VCaP (cell line): Measurements from ENCODE around the gene SGCA.

Experiments used
- H3K27ac ChIP-seq: fragments of 450-650 bp; 2 replicates; pipeline ENCODE4 v1.5.1; 2017
- CTCF ChIP-seq: fragments of 450-650 bp; conservative IDR thresholded peaks from 2 replicates; pipeline ENCODE4 v1.5.1; 2017; ENCODE audit warnings: mild to moderate bottlenecking, moderate library complexity

Gene SGCA

DNA sequence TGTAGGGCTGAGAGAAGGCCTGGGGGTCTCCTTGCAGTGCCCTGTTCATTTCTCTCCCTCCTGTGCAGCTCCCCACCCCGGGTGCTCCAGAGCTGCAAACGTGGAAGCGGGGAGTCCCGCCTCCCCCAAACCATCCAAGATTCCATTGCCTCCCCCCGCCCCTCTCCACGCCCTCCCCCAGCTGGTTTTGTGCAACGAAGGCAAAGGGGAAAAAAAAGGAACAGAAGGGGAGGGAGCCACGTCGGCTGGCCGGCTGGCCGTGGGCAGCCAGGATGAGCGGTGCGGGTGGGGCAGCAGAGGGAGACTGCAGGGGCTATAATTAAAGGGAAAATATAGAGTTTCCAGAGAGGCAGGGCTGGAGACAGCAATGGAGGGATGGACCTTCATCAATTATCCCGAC, 37.3 kb downstream of the SGCA start:
- H3K27ac ChIP-seq: no peak overlapping the region
- TF ChIP-seq CTCF: no peak

DNA sequence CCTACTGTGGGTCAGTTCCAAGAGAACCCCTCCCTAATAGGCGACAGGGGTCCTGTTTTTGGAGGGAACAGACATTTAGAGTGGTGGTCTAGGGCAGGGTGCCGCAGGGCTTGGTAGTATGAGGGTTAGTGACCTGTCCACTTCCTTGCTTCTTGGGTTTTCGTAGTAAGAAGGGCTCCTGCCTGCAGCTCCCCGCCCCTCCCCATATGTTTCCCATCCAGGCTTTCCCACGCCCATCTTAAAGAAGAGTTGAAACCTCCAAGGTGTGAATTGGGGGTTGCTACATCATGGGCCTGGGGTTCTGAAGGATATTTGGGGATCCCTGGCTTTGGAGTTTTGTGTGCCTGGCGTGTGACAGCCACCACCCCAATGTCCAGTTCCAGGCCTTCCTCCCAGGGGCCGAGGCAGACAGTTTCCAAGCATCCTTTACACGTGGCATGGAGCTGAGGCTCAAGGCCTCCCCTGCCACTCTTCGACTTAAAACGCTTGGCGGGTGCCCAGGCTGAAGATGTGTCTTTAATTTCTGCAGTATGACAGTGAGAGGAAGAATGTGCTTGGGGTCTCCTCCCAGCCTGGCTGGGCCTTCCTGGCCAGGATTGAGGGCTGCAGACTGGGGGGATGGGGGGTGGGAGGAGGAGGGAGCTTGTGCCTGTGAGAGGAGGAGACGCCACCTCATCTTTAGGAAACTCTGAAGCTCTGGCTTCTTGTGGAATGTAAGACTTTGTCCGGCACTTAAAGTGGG, 38.0 kb downstream of the SGCA start:
- TF ChIP-seq CTCF: no peak
- no peak overlapping the region for H3K27ac ChIP-seq

DNA sequence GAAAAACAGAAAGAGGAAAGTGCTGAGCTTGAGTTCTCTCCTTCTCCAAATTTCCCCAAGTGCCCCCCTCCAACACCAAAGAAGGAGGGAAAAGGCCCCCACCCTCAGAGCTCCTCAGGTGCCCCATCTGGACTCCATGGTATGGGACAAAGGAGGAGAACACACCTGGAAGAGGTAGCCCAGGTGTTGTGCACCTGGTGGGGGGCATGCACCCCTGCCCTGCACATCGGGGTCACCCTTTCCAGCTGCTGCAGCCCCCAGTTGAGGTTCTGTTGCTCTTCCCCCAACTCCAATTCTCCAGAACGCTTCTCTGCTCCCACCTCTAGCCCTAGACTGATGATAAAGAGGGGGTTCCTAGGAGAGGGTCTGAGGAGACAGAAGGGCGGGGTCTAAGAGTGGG, 38.6 kb downstream of the SGCA start:
- TF ChIP-seq CTCF: no peak
- H3K27ac ChIP-seq: no peak overlapping the region

DNA sequence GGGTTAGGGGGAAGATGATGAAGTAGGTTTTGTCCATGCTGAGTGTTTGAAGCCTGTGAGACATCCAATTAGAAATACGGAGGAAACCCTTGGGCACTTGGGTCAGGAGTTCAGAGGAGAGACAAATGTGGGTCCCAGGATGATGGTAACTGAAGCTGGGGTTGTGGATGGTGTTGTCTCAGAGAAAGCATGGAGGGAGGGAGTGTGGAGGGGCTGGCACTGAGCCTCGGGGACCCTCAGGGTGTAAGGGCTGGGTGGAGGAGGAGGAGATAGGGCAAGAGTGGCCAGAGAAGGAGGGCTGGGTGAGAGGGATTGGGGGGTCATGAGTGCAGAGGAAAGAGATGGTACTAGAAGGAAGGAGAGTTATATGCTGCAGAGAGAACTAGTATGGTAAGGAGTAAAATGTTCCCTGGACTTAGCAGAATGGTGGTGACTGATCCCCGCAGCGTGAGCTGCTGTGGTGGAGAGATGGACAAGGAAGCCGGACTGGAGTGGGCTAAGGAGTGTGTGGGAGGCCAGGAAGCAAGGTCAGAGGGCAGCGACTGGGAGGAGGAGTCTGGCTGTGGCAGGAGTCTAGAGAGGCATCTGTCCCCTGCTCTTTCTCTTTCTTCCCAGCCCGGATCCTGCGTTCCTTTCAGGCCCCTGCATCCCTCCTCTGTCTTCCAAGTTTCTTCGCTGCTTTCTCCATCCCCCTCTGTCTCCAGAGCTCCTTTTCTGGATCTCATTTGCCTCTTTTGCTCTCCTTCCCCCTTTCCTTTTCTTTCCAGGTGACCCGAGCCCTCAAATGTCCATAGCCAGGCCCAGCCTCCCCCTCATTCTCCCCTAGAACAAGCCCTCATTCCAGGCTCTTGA, 39.5 kb downstream of the SGCA start:
- TF ChIP-seq CTCF: no peak
- no peak overlapping the region for H3K27ac ChIP-seq

DNA sequence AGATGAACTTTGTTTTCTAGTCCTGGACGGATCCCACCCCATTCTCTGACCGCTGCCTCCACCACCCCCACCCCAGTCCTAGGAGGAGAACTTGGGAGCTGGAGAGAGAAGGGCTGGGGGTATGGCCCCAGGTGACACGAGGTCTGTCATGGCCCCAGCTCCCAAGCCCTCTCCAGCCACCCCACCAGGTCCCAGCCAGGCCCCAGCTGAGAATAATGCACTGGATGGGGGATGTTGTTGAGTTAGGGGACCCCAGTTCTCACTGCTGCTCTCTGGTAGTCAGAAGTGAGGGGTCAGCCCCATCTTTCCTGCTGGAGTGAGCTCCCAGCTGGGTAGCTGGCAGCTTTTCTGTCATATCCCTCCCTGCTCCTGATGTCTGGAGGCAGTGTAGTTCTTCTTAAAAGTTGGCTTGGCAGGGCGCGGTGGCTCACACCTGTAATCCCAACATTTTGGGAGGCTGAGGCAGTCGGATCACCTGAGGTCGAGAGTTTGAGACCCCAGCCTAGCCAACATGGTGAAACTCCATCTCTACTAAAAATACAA, 40.2 kb downstream of the SGCA start:
- no peak for TF ChIP-seq CTCF
- H3K27ac ChIP-seq: no peak overlapping the region

- no peak for TF ChIP-seq CTCF
- H3K27ac ChIP-seq: no peak overlapping the region
Observed at GRCh38 chr17:50206604-50207293, 40.9 kb downstream of the SGCA start.

DNA sequence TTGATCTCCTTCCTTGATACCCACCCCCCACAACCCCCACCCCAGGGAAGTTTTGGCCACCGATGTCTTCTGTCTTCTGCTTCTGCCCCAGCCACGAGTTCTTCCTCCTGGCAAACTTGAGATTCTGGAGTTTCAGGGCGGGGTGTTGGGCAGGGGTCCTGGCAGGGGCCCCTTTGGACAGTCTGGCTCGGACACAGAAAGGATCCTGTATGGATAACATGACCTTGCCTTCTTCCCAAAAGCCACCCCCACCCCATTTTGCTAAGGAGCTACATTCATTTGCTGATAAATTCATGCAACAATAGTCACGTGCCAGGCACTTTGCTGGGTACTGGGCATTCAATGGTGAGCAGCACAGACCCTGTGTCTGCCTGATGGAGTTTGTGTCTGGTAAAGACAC, 41.5 kb downstream of the SGCA start:
- no peak for TF ChIP-seq CTCF
- no peak overlapping the region for H3K27ac ChIP-seq
